T-helper 2 cell treated with Interferon-gamma antibody and Interleukin-4, amounts not matched to agents 100 ng/mL and 5 ng/mL, for 36 hours (primary cell): ENCODE measurements around the gene MOSMO. TPM values are rescaled to one million over a fixed set of nuclear protein-coding genes. Genes with fewer than 3 reads are reported as not detected.

Source experiments
- intact Hi-C: fragments of 100-400 bp; cut with micrococcal nuclease; formaldehyde crosslinking; loops from one replicate; pipeline ENCODE4 v1.15.1; 2023
- total RNA-seq: library from RNA; stranded (reverse); gene quantifications from 2 replicates; pipeline ENCODE4 v1.2.3, GENCODE V29; 2022

Gene MOSMO
- 10.1 and 12.9 TPM in 2 replicates for total RNA-seq

DNA sequence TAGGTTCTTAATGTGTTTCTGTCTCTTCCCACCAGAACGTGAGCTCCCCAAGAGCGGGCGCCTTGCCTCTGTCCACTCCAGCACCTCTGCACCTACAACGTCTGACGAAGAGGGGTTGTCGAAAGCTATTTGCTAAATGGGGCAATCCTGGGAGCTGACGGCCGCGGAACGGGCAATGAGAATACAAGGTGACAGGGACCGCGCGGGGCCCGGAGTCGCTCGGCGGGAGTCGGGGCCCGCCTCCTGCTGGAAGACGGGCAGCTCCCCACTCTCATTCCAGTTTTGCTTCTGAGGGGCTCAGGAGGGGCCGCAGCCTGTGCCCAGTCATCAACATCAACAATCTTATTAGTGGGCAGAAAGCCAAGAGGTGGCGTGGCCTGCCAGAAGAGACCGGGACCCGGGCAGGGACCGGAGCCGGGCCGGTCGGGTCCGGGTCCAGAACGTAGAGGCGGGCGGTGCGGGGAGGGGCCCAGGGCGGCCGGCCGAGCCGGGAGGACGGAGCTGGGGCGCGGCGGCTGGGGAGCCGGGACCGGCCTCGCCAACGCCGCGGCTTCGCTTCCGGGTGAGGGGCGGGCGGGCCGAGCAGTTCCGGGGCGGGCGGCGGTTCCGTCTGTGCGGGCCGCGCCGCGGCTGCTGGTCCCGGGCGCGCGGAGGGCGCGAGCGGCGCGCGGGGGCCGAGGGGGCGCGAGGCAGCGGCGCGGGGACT is at the start of gene MOSMO:
Gene MOSMO (plus strand): TSS at position 603 of the 706 bp plus-strand sequence. CDS start 191 bp downstream, outside the sequence.
- intact Hi-C loops = no loop called here

DNA sequence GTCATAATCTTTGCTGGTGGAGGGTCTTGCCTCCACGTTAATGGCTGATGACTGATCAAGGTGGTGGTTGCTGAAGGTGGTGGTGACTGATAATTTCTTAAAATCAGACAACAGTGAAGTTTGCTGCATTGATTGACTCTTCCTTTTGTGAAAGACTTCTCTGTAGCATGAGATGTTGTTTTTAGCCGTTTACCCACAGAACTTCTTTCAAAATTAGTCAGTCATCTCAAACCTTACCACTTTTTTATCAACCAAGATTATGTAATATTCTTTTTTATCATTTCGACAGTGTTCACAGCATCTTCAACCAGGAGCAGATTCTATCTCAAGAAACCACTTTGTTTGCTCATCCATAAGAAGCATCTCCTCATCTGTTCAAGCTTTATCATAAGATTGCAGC is 48.9 kb upstream of the MOSMO start:
- intact Hi-C loops = loop anchor here (10.0 kb wide), 1 partner anchor 354 kb away; no protein-coding TSS in a partner anchor

DNA sequence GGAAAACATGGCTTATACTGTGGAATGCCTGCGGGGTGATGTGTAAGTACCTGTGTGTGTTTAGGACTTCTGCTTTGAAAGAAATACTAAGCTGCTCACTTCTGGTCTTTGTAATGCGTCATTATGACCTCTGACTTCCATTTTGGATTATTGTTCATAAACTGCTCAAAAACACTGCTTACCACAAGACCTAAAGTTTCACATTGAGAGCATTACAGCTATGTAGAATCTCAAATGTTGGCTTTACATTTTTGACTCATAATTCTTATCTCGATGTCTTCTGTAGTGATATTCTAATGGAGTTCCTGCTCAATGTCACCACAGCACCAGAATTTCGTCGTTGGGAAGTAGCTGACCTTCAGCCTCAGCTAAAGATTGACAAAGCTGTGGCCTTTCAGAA is 45.4 kb upstream of the MOSMO start:
- intact Hi-C loops = no loop called here

DNA sequence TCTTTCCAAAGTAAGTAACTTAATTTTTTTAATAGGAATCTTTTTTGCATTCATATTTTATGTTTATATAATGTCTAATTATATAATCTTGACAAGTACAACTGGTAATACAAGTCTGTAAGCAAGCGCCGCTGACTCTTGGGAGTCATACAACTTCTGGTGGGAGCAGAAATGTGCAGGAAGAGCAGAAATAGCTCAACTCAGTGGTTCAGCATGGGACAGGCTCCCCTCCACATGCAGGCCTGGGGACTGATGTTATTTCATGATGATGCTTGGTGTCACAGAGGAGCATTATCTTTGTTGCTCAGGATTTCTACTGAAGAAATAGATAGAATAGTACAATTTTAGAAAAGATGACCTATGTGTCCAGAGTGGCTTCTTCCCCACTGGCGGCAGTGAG is 44.0 kb upstream of the MOSMO start:
- intact Hi-C loops = no loop called here

DNA sequence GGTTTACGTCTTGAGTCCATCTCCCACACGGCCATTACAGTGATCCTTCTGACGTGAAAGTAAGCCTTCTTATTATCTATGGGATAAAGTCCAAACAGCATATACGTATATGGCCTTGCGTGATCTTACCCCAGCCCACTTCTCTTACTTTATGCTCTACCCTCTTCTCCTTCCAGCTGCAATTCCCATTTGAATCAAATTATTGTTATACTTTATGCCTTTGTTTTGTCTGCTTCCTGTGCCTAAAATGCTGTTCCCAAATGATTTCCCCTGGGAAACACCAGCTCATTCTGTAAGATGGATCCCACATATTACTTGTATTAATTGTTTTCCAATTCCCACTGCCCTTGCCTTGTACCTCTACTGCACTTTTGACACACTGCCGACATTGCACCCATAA is 43.6 kb upstream of the MOSMO start:
- intact Hi-C loops = no loop called here

DNA sequence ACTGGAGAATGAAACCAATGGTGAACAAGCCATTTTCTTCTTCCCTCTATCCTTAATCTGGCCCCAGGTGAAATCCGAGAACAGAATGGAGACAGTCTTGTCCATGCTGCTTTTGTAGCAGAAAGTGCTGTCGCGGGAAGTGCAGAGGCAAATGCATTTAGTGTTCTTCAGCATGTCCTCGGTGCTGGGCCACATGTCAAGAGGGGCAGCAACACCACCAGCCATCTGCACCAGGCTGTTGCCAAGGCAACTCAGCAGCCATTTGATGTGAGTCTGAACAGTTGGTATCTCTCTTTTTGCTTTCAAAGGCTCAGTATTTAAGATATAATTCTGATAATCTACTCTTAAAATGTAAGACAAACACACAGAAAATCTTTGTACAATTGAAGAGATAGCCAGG is 36.1 kb upstream of the MOSMO start:
- intact Hi-C loops = no loop called here

DNA sequence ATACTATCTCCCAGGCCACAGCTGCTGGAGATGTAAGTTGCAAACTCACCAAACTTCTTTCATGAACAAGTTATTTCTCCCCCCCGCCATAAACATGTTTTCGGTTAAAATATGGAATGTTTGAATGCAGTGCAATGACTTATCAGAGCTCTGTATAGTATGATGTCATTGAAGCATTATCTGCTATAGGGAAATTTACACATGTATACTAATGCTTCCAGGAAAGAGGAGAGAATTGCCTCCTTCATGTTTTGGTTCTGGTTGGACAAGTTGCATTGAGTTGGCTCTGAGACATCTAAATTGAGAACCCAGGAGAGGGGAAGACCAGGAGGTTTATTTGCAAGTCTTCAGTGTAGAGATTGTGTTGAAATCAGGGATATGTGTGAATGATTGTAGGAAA is 34.0 kb upstream of the MOSMO start:
- intact Hi-C loops = no loop called here

DNA sequence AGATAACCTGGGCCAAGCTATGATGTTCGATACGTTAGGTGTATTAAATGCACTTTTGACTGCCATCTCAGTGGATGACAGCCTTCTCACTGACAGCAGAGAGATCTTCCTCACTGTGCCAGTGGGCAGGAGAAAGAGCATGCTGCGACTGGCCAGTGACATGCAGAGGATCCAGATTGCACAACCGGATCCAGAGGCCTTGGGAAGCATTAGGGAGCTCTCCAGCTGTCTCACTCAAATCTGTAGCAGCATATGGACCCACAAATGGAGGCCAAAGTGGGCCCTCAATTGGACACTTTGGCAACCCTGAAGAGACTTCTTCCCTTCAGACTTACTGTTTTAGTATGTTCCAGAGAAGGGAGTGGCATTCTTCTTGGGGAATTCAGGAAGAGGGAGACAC is 27.9 kb upstream of the MOSMO start:
- intact Hi-C loops = no loop called here

DNA sequence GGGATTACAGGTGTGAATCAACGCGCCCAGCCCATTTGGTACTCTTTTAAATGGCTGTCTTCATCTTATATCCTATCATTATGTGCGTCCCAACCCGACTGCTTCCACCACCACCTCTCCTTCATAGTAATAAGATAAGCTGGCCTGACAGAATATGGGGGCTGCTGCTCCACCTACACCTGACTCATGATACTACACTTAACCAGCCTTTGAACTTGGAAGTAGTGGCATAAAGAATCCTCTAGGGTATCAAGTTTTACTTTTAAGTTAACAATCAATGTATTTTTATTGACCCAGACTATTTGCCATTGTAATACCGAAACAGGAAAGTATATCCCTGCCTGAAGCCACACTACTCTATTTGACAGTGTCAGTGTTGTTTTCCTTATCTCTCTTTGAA is 25.8 kb upstream of the MOSMO start:
- intact Hi-C loops = no loop called here

DNA sequence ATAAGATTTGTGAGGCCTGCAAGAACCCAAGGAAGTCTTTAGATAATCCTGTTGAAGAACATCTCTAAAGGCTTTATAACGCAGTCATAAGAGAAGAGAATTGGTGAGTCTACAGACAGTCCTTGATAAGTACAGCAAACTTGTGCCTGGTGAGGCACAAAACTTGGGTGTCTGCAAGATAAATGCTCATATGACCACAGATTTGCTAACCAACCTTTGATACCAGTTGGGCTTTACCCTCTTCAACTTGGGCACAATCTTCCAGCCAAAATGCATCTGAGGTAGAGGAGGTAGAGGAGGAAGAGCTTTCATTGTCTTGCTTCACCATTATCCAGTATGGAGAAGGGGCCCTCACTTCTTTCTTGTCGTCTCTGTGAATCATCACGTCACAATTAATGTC is 23.8 kb upstream of the MOSMO start:
- intact Hi-C loops = no loop called here

DNA sequence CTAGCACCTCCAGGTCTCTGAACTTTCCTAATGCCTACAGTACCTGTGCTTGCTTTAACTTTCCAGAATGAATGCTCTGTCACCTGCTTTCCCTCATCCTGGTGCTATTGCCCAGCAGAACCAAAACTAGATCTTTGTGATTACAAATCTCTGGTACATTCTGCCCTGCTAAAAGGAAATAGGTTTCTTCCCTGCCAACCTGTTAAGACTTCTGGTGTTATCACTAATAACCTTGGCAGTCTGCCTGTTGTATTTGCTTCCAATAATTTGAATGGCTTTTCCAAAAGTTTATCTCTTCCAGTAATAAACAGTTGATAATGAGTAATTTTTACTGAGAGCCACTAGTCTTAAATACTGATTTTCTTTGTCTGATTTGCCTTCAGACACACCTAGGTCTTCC is 22.4 kb upstream of the MOSMO start:
- intact Hi-C loops = no loop called here

DNA sequence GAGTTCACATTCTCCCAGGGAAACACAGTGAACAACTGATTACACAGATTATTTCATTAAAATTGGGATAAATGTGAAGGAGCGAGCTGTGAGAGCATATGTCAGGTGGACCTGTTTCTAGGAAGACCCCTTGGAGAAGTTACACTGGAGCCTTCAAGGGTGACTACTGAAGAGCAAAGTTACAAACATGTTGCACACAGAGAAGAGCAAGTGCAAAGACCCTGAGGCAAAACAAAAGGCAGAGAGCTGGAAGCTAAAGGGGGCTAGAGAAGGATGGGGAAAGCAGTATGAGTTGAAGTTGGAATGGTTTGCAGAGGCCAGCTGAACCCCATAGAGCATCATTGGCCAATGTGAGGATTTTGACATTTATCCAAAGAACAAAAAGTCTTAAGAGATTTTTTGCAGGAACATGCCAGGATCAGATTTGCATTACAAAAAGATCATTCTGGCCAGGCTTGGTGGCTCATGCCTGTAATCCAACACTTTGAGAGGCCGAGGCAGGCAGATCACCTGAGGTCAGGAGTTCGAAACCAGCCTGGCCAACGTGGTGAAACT is 21.1 kb upstream of the MOSMO start:
- intact Hi-C loops = no loop called here

DNA sequence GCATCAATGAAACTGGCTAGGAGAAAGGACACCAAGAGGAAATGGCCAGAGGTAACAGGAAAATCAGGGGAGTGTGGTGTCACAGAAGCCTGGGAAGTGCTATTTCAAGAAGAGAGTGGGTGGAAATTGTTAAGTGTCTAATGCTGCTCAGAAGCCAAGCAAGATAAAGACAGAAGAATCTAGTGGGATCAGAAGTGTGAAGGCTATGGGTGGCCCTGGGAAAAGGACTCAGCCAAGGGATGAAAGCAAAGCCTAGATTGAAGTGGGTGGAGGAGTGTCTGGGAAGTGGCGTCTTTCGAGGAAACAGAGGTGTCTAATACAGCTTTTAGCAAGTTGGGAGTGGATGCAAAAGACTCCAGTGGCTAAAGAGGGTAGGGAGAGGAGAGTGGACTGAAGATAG is 20.4 kb upstream of the MOSMO start:
- intact Hi-C loops = no loop called here

DNA sequence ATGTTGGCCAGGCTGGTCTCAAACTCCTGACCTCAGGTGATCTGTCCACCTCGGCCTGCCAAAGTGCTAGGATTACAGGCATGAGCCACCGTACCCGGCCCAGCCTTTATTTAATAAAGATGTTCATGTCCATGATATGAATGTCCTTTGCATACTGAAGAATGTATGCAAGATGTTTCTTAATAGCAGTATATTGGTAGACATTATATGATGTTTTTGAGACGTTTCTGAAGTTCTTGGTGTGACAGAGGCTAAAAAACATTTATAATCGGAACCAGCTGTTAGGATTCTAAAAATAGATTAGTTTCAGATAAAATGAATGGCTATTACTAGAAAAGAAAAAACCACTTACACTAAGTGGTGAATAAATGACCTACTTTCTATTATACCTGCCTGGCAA is 18.8 kb upstream of the MOSMO start:
- intact Hi-C loops = no loop called here

DNA sequence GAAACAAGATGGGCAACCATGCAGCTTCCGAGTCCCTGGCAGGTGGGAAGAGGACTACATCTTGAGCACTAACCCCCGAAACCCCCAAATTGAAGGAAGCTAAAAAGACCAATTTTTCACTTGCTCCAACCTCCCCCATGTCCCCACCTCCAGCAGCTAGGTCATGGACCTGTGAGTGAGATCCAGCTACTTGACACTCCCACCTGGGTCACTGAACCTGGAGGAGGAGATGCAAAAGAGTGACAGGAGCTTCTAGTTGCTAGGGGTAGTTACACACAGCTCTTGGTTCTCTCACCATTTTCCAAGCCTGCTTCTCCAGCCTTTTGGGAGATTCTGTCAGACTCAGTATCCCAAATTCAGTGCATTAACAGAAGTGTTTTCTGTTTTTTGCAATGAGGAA is 18.2 kb upstream of the MOSMO start:
- intact Hi-C loops = no loop called here

DNA sequence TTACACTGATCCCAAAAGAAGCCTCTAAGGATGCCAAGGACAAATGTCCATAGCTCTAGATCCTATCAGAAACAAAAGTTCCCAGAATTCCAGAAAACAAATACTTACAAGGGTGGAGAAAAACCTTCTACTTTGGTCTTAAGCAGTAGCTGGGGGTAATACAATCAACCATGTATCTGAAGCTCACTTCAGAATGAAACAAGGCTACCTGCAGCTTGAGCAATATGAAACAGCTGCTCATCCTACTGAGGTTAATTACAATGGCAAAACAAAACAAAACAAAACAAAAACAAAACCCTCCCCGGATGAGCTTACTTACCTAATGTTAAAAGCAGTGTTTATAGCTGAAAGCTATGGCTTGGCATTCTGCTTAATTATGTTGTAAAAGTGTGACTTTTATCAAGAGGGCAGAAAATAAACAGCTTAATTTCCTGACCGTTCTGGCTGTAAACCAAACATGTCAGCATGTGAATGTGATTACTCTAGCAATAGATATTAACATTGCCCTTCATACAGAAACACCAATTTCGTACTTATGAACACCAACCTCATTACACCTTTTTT is 17.4 kb upstream of the MOSMO start:
- intact Hi-C loops = no loop called here

DNA sequence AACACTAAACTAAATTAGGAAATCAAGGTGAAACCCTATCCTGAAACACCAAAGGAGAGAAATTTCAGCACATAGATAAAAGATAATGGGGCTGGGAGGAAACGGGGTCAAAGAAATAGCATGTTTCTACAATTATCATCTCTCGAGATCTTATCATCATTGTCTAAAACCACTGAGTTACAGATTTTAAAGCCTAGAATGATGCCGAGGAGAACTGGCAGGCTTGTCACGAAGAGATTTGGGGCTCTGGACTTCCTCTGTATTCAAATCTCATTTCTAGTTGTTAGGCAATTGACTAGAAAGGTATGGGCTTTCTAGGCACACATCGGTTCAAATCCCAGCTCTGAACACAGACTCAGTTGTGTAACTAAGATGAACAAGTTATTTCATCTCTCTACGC is 16.3 kb upstream of the MOSMO start:
- intact Hi-C loops = no loop called here

DNA sequence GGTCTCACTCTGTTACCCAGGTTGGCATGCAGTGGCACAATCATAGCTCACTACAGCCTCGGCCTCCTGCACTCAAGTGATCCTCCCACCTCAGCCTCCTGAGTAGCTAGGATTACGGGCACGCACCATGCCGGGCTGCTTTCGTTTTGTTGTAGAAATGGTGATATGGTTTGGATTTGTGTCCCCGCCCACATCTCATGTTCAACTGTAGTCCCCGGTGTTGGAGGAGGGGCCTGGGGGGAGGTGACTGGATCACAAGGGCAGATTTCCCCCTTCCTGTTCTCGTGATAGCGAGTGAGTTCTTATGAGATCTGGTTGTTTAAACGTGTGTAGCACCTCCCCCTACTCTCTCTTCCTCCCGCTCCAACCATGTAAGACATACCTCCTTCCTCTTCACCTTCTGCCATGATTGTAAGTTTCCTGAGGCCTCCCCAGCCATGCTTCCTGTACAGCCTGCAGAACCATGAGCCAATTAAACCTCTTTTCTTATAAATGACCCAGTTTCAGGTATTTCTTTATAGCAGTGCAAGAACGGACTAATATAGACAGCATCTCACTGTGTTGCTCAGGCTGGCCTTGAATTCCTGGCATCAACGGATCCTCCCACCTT is 12.9 kb upstream of the MOSMO start:
- intact Hi-C loops = no loop called here

DNA sequence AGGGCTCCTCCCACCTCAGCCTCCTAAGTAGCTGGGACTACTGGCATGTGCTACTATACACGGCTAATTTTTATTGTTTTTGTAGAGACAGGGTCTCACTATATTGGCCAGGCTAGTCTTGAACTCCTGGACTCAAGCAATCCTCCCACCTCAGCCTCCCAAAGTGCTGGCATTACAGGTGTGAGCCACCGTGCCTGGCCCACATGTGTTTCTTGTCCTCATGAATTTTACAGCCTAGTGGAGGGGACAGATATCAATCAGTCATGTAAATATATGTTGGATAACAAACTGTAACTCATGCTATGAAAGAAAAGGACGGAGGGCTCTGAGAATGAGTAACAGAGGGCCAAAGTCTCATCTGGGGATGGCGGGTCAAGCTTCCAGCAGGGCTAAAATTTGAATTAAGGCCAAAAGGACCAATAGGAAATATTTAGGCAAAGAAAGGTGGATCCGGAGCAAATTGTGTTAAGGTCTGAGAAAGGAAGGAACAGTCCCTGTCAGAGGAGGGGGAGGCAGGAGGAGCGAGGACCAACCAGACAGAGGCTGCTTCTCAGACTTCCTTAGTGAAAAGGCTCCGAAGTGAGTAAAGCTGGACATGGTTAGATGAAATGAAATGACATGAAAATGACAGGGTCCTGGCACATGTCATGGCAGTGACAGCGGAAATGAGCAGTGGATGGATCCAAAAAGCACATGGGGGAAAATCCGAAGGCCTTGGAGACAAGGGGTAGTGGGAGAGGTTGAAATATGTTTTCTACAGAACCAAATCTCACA is 10.8 kb upstream of the MOSMO start:
- intact Hi-C loops = no loop called here

DNA sequence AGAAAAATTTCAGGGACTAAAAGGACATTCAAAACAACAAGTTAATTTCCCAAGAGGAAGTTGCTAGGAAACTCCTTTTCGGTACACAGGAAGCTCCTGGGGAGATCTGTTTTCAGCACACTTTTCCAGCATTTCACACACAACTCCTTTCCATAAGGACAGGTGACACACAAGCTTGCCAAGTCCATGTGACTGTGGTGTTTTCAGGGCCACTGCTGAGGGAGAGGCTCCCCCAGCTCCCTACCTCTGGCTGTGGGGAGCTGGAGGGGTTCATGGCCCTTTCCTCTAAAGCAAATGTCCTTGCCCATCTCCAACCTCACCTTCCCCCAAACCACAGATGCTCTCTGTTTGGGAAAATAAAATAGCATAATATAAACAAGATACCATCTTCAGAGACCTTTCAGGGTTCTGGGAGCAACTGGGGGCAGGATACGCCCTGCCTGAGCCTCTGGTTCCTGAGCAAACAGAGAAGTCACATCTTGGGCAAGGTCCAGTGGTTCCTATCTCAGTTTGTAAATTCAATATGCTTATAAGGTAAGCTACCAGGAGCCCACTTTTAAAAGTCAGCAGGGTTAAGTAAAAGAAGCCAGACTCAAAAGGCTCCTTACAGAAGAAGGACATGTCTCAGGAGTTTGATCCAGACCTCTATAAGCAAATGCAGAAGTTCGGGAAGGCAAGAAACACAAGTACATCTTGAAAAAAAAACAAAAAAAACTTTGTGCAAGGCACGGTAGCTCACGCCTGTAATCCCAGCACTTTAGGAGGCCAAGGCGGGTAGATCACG is 10.0 kb upstream of the MOSMO start:
- intact Hi-C loops = no loop called here

DNA sequence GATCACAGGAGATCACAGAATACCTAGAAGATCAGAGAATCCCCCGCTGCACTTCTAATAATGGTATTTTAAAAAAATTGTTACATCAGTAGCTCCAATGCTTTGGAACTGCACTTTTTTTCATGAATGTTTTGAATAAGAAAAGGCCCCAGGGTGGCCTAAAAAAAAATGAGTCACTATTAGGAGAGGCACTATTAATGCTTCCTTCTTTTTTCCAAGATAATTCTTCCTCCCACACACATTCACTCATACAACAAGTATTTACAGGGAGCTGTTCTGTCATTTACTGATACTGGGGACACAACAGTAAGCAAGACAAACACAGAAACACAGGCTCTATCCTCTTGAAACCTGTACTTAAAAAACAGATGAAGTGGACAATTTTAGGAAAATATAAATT is 6.3 kb upstream of the MOSMO start:
- intact Hi-C loops = loop anchor here (1.0 to 2.0 kb wide), 3 partner anchors 76 to 295 kb away; partner anchors contain the start of gene POLR3E
